ENCODE results near the gene C5.

Gene C5

DNA sequence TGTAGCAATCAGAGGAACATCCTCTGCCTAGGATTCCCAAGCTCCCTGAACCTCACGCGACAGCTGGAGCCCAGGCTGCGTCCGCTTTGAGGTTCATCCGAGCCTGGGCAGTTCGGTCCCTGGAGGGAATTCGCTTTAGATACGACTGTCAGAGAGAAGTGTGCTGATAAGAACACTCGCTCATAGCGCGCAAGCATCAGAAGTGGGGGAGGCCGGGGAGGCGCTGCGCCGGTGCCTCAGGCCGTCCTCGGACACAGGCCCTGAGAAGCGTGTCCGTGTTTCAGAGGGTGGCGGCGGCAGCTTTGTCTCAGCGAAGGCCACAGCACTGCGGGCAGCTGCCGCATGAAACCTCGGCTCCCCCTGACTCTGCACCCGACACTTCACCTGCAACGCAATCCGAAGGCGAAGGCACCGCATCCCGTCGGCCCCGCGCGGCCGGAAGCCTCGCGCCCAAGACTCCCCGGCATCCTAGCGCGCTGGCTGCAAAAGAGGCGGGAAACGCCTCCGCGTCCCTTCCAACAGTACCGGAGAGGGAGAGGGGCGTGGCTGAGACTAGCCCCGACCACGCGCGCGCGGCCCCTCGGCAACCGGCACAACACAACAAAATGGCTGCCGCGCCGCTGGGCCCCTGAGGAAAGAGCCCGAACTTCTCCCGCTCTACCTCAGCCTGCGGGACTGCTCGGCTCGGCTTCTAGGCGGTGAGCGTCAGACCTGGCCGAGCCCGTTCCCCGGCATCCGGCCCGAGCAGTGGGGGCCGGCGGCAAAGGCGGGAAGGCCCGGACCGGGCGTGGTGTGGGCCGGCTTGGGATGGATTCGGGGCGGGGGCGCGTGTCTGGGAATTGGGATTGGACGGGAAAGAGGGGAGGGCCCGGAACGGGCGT lies 24.5 kb upstream of the C5 start, which contains the start of gene CNTRL:
Gene CNTRL, plus strand, starts transcription at position 586 of the 881 bp plus-strand sequence. CDS start 13,372 bp downstream, outside the sequence.
- Histone ChIP-seq H3K27me3 (ENCODE audit: insufficient read depth, low read length) (peaks cover 4% of the 10 kb centered on the region), H4K8ac (ENCODE audit: low read depth, low read length) (peak within 1 kb of the TSS; percentile 67), H3K4me3 (ENCODE audit: low read depth, low read length) (peak within 1 kb of the TSS; percentile 87), H3K9ac (ENCODE audit: low read length) (peak within 1 kb of the TSS; percentile 53), H3K9me3 (ENCODE audit: insufficient read depth, low read depth, low read length) (no peaks in the 10 kb centered on the region), H2BK120ac (ENCODE audit: insufficient read depth, low read length, poor library complexity) (no peak within 1 kb of the TSS), H3K27ac (ENCODE audit: low read depth, low read length) (no peak within 1 kb of the TSS), H3K4ac (ENCODE audit: low read depth, low read length) (no peak within 1 kb of the TSS), H4K12ac (ENCODE audit: low read depth, low read length) (peak within 1 kb of the TSS; percentile 10), H3K14ac (ENCODE audit: low read length) (peak within 1 kb of the TSS; percentile 33), H2AFZ (ENCODE audit: insufficient read depth, low read length, poor library complexity) (peak within 1 kb of the TSS; percentile 68), H3K23ac (ENCODE audit: low read length) (no peak within 1 kb of the TSS), H3K4me1 (ENCODE audit: control insufficient read depth in 1 of 2, insufficient read depth in 2 of 2, low read length in 2 of 2) (peaks cover 6 to 7% of the 10 kb centered on the region in 2 experiments), H3K18ac (ENCODE audit: low read length) (peak within 1 kb of the TSS; percentile 25), H3K79me2 (ENCODE audit: control insufficient read depth, insufficient read depth, low read length, poor library complexity) (peaks cover 5% of the 10 kb centered on the region), H3K4me2 (ENCODE audit: low read length) (peak within 1 kb of the TSS; percentile 94), H2BK5ac (ENCODE audit: low read depth, low read length, poor library complexity) (no peak within 1 kb of the TSS), H3K36me3 (ENCODE audit: control insufficient read depth in 1 of 2, insufficient read depth in 2 of 2, low read length in 2 of 2) (no peaks in the 10 kb centered on the region), H2AK5ac (ENCODE audit: low read length) (no peak within 1 kb of the TSS), H2BK12ac (ENCODE audit: low read length) (no peak within 1 kb of the TSS), H3K79me1 (ENCODE audit: low read length) (peaks cover 4% of the 10 kb centered on the region), H4K91ac (ENCODE audit: low read depth, low read length) (no peak within 1 kb of the TSS)
- DNase-seq = peak; percentile 84
- WGBS (ENCODE audit: extremely low coverage, insufficient coverage, insufficient read length) = no CpG with 5 or more reads among the region's 85 CpGs

- H3K36me3 ChIP-seq (ENCODE audit: control insufficient read depth in 1 of 2, insufficient read depth in 2 of 2, low read length in 2 of 2) = no peaks in the 10 kb centered on the region
- no peak overlapping the region for H3K4me3 ChIP-seq (ENCODE audit: low read depth, low read length)
- no peak overlapping the region for H2AFZ ChIP-seq (ENCODE audit: insufficient read depth, low read length, poor library complexity)
- no peak overlapping the region for H3K27ac ChIP-seq (ENCODE audit: low read depth, low read length)
- H3K4me1 ChIP-seq (ENCODE audit: control insufficient read depth in 1 of 2, insufficient read depth in 2 of 2, low read length in 2 of 2) = peaks cover 6 to 7% of the 10 kb centered on the region in 2 experiments
- H3K14ac ChIP-seq (ENCODE audit: low read length) = no peak overlapping the region
- H3K4ac ChIP-seq (ENCODE audit: low read depth, low read length) = no peak overlapping the region
- H3K18ac ChIP-seq (ENCODE audit: low read length) = no peak overlapping the region
- H3K9me3 ChIP-seq (ENCODE audit: insufficient read depth, low read depth, low read length) = no peaks in the 10 kb centered on the region
- H2BK5ac ChIP-seq (ENCODE audit: low read depth, low read length, poor library complexity) = no peak overlapping the region
- no peak overlapping the region for H2BK120ac ChIP-seq (ENCODE audit: insufficient read depth, low read length, poor library complexity)
- H3K79me1 ChIP-seq (ENCODE audit: low read length) = peaks cover 4% of the 10 kb centered on the region
- WGBS (ENCODE audit: extremely low coverage, insufficient coverage, insufficient read length) = no CpG with 5 or more reads among the region's 4 CpGs
- H3K9ac ChIP-seq (ENCODE audit: low read length) = no peak overlapping the region
- H2AK5ac ChIP-seq (ENCODE audit: low read length) = no peak overlapping the region
- no peak overlapping the region for H2BK12ac ChIP-seq (ENCODE audit: low read length)
- H4K8ac ChIP-seq (ENCODE audit: low read depth, low read length) = no peak overlapping the region
- no peak overlapping the region for H3K23ac ChIP-seq (ENCODE audit: low read length)
- peaks cover 5% of the 10 kb centered on the region for H3K79me2 ChIP-seq (ENCODE audit: control insufficient read depth, insufficient read depth, low read length, poor library complexity)
- H4K91ac ChIP-seq (ENCODE audit: low read depth, low read length) = no peak overlapping the region
- no peak overlapping the region for H3K4me2 ChIP-seq (ENCODE audit: low read length)
- H3K27me3 ChIP-seq (ENCODE audit: insufficient read depth, low read length) = peaks cover 4% of the 10 kb centered on the region
- DNase-seq = no peak
- H4K12ac ChIP-seq (ENCODE audit: low read depth, low read length) = no peak overlapping the region
These were observed 23.0 kb upstream of the C5 start for GRCh38 chr9:121073038-121073437.

DNA sequence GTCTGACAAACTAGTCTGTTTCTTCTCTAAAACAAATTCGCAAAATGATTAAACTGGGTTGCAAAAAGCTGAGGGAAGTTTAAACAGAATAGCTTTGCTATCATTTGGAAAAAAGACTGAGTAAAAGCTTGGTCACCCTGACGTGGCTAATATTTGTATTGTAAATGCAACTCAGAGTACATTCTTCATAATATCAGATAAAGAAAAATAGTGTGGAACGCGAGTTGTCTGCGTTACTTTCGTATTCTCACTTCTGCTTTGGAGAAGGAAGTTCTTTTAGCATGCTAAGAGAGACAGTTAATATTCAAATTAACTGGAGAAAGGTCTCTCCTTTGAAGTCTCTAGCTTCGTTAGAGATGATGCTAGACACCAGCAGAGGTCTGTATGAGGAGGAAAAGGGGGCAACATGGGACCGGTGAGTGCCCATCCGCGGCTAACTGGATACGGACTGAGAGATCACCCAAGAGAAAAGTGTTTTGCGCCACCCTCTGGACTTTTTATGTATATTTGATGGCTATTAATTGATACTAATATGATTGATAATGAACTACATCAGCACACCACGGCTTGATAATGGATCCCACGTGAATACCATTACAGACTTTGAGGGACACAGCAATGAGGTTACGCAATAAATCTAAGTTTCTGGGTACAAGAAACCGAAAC lies 21.8 kb upstream of the C5 start:
- no CpG with 5 or more reads among the region's 16 CpGs for WGBS (ENCODE audit: extremely low coverage, insufficient coverage, insufficient read length)

GRCh38 chr9:121071370-121071755 lies 21.3 kb upstream of the C5 start:
- Histone ChIP-seq H3K23ac (ENCODE audit: low read length) (no peak overlapping the region), H3K9ac (ENCODE audit: low read length) (no peak overlapping the region), H3K27me3 (ENCODE audit: insufficient read depth, low read length) (peaks cover 1% of the 10 kb centered on the region), H3K4me2 (ENCODE audit: low read length) (no peak overlapping the region), H3K79me1 (ENCODE audit: low read length) (peaks cover 4% of the 10 kb centered on the region), H2BK5ac (ENCODE audit: low read depth, low read length, poor library complexity) (no peak overlapping the region), H2AFZ (ENCODE audit: insufficient read depth, low read length, poor library complexity) (no peak overlapping the region), H3K4me3 (ENCODE audit: low read depth, low read length) (no peak overlapping the region), H4K12ac (ENCODE audit: low read depth, low read length) (no peak overlapping the region), H4K91ac (ENCODE audit: low read depth, low read length) (no peak overlapping the region), H2BK12ac (ENCODE audit: low read length) (no peak overlapping the region), H3K27ac (ENCODE audit: low read depth, low read length) (no peak overlapping the region), H3K9me3 (ENCODE audit: insufficient read depth, low read depth, low read length) (no peaks in the 10 kb centered on the region), H3K14ac (ENCODE audit: low read length) (no peak overlapping the region), H3K36me3 (ENCODE audit: control insufficient read depth in 1 of 2, insufficient read depth in 2 of 2, low read length in 2 of 2) (no peaks in the 10 kb centered on the region), H3K18ac (ENCODE audit: low read length) (no peak overlapping the region), H3K4me1 (ENCODE audit: control insufficient read depth in 1 of 2, insufficient read depth in 2 of 2, low read length in 2 of 2) (peaks cover 6 to 7% of the 10 kb centered on the region in 2 experiments), H3K4ac (ENCODE audit: low read depth, low read length) (no peak overlapping the region), H2AK5ac (ENCODE audit: low read length) (no peak overlapping the region), H2BK120ac (ENCODE audit: insufficient read depth, low read length, poor library complexity) (no peak overlapping the region), H4K8ac (ENCODE audit: low read depth, low read length) (no peak overlapping the region), H3K79me2 (ENCODE audit: control insufficient read depth, insufficient read depth, low read length, poor library complexity) (peaks cover 5% of the 10 kb centered on the region)
- no peak for DNase-seq
- no CpG with 5 or more reads among the region's 2 CpGs for WGBS (ENCODE audit: extremely low coverage, insufficient coverage, insufficient read length)

More for the DNA sequence above, 21.8 kb upstream of the C5 start:
- Histone ChIP-seq H3K27ac (ENCODE audit: low read depth, low read length) (no peak overlapping the region), H4K12ac (ENCODE audit: low read depth, low read length) (no peak overlapping the region), H3K4me1 (ENCODE audit: control insufficient read depth in 1 of 2, insufficient read depth in 2 of 2, low read length in 2 of 2) (peaks cover 6 to 7% of the 10 kb centered on the region in 2 experiments), H4K91ac (ENCODE audit: low read depth, low read length) (no peak overlapping the region), H3K4ac (ENCODE audit: low read depth, low read length) (no peak overlapping the region), H4K8ac (ENCODE audit: low read depth, low read length) (no peak overlapping the region), H3K18ac (ENCODE audit: low read length) (no peak overlapping the region), H2AK5ac (ENCODE audit: low read length) (no peak overlapping the region), H3K4me2 (ENCODE audit: low read length) (no peak overlapping the region), H3K9me3 (ENCODE audit: insufficient read depth, low read depth, low read length) (no peaks in the 10 kb centered on the region), H2AFZ (ENCODE audit: insufficient read depth, low read length, poor library complexity) (no peak overlapping the region), H3K79me2 (ENCODE audit: control insufficient read depth, insufficient read depth, low read length, poor library complexity) (peaks cover 5% of the 10 kb centered on the region), H3K36me3 (ENCODE audit: control insufficient read depth in 1 of 2, insufficient read depth in 2 of 2, low read length in 2 of 2) (no peaks in the 10 kb centered on the region), H2BK12ac (ENCODE audit: low read length) (no peak overlapping the region), H2BK5ac (ENCODE audit: low read depth, low read length, poor library complexity) (no peak overlapping the region), H3K4me3 (ENCODE audit: low read depth, low read length) (no peak overlapping the region), H2BK120ac (ENCODE audit: insufficient read depth, low read length, poor library complexity) (no peak overlapping the region), H3K9ac (ENCODE audit: low read length) (no peak overlapping the region), H3K27me3 (ENCODE audit: insufficient read depth, low read length) (peaks cover 4% of the 10 kb centered on the region), H3K14ac (ENCODE audit: low read length) (no peak overlapping the region), H3K23ac (ENCODE audit: low read length) (no peak overlapping the region), H3K79me1 (ENCODE audit: low read length) (peaks cover 4% of the 10 kb centered on the region)
- peak in 1 of 2 donors; percentile 17 for DNase-seq

All from trophoblast cell (in vitro differentiated cells and primary cell).